HPDE6-E6E7 (cell line): ENCODE measurements around the gene OOSP1.
A peak's percentile ranks its signal among the peaks of the same experiment; 100 is the strongest.
"Not testable (repeated sequence)": the region's sequence is repeated elsewhere in the genome, so short reads cannot be mapped to it uniquely, and the experiment has no call there.

Experiments used
- DNase-seq: peaks from one replicate; pipeline ENCODE4 v3.0.0; 2011; ENCODE audit warnings: missing footprints; ENCODE audit errors: extremely low spot score

The OOSP1 gene

DNA sequence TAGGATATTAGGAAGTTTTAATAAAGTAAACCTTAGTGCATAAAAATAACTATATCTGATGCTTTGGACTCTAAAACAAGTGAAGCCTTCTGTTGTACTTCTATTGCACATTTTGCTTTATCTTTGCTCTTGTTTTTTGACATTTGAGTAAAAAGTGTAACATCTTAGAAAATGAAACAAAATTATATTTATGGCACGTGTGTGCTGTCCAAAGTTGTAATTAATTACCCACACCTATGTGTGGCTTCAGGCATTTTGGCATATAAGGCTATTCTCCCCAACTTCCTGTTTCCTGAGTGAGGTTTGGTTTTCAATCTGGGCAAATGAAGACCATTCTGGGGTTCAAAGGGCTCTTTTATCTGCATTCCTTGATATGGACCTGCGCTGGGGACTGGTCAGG lies at the start of gene OOSP1:
Gene OOSP1 (plus strand): TSS at position 301 of the 400 bp plus-strand sequence. CDS start 23 bp downstream, at position 324.
- DNase-seq: no peak

- DNase-seq: no peak
Observed at GRCh38 chr11:59891781-59892181, 46.5 kb upstream of the OOSP1 start.

DNA sequence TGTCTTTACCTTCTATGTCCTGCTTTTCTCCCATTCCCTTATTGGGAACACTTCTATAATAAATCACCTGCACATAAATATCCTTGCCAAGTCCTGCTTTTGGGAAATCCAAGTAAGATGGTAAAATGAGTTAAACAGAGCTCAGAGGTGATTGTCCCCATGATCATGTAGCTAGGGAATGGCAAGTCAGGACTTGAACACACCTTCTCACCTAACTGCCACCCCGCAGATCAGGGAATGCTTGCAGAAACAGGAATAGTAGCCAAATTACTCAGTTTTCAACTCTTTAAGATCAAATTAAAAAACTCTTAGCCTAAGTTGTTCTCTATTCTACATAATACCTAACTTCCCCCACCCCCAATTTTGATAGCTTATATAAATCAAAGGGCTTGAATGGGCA lies 43.6 kb upstream of the OOSP1 start:
- peak; percentile 27 for DNase-seq

DNA sequence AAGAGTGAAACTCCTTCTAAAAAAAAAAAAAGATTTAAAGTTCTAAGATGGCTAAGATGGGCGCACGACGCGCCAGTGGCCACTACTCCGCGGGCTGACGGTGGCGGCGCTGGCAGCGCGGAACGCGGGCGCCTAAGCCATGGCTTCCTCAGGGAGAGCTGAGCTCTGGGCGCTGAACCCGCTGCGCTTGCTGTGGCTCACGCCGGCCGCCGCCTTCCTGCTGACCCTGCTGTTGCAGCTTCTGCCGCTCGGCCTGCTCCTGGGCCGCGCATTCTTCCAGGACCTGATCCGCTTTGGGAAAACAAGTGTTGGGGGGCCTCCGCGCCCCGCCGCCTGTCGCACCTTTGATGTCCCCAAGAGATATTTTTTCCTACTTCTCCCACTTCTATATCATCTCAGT lies 40.2 kb upstream of the OOSP1 start:
- DNase-seq: no peak

DNA sequence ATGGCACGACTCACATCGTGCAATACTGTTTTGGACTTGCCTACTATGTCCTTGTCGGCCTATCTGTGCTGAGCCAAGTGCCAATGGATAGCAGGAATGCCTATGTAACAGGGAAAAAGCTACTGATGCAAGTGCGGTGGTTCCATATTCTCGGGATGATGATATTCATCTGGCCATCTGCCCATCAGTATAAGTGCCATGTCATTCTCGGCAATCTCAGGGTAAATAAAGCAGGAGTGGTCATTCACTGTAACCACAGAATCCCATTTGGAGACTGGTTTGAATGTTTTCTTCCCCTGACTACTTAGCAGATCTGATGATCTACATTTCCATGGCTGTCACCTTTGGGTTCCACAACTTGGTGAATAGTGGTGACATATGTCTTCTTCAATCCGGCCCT lies 39.6 kb upstream of the OOSP1 start:
- DNase-seq: no peak

DNA sequence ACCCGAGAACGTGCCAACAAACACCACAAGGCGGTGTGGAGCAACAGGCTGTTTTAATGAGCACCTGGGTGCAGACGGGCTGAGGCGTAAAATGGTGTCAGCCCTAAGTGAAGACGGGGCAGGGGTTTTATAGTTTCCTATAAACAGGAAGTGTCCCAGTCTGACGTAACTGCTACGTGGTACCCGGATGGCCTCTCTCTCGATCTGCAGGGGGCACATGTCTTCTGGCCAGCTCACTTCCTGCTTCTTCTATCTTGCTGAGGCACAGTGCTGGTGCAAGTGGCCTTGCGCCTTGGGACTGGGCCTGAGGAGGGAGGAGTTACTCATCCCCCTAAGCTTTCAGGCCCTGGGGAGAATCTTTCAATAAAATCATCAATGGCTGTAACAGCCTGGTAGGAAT lies 38.7 kb upstream of the OOSP1 start:
- no peak for DNase-seq

GRCh38 chr11:59900366-59901126 lies 37.7 kb upstream of the OOSP1 start:
- DNase-seq: no peak

DNA sequence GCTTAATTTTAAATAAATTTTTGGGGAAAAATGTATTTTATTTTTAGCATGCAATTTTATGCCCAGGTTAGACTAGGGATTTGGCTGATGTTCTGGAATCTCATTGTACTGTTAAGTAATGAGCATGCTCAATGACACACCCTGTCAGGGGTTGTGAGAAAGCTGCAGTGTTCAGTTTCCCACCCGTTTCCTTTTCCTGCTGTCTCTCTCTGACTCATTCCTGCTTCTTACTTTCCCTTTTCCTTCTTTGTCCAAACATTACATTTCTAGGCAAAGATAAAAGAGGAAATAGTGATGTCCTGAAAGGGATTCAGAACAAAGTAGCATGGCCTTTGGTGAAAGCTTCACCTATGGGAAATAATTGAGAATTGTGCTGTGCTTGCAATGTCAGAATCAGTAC lies 36.9 kb upstream of the OOSP1 start:
- peak; percentile 71 for DNase-seq

- DNase-seq: not testable (repeated sequence)
Observed at GRCh38 chr11:59903569-59903968, 34.7 kb upstream of the OOSP1 start.

GRCh38 chr11:59918480-59918879 lies 19.8 kb upstream of the OOSP1 start:
- no peak for DNase-seq

DNA sequence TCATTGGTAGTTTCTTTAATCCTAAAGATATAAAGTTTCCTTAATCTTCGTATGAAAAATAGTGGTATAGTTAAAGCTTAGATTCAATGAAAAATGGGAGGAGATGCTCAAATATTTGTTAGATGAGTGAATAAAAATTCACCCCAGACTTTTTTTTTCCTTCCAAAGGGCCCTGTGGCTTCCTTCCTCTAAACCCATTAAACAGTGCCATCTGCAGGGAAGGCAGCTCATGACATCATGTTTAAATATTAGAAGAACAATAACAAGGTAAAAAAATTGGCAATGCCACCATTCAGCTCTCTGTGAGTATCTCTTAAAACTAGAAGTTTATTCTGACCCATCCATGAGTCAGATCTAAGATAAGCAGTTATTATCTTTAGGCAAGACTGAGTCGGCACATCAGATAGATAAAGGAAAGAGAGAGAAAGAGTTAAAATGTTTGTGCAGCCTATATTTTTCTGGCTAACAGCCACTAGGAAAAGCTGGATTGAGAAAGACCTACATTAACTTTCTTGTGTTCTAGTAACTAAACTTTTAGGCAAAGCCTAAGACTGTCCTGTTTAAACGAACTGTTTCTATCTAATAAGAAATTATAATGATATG lies 19.1 kb upstream of the OOSP1 start:
- peak; percentile 16 for DNase-seq

DNA sequence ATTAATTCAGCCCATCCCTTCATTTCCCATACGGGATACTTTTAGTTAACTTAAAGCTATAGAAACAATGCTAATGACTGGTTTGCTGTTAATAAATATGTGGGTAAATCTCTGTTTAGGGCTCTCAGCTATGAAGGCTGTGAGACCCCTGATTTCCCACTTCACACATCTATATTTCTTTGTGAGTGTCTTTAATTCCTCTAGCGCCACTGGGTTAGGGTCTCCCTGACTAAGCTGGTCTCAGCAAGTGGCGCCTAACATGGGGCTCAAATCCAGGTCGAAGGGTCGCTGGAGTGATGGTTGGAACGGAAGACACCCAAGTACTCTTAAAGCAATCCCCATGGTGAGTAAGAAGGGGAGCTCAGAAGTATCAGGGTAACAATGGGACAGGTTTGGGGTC lies 14.4 kb upstream of the OOSP1 start:
- no peak for DNase-seq

DNA sequence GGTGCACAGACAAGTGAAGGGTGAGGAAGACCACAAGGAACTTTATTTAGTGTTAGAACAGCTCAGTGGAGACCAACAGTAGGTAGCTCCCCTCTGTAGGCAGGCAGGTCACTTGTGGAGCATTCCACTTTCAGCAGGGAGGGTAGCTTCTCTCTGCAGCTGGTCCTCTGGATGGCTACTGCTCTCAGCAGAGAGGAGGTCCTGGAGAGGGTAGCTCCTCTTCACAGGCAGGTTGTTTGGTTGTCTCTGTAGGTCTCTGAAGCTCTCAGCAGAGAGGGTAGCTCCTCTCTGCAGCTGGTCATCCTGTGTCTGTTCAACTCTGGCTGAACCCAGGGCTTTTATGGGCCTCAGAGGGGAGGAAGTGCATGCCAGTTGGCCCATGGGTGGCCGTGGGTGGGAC lies 6.5 kb upstream of the OOSP1 start:
- no peak for DNase-seq

- no peak for DNase-seq
Observed at GRCh38 chr11:59938718-59939117, 486 bp downstream of the OOSP1 start.

GRCh38 chr11:59939482-59939881 lies 1.2 kb downstream of the OOSP1 start:
- no peak for DNase-seq

DNA sequence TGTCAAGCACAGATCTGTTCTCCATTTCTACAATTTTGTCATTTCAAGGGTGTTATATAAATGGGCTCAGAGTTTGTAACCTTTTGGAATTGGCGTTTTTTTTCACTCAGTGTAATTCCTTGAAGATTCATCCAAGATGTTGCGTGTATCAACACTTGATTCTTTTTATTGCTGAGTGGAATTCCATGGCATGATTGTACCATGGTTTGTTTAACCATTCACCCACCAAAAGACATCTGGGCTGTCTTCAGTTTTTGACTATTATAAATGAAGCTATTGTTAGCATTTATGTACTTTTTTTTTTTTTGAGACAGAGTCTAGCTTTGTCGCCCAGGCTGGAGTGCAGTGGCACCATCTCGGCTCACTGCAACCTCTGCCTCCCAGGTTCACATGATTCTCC lies 2.9 kb downstream of the OOSP1 start:
- DNase-seq: no peak

- no peak for DNase-seq
Observed at GRCh38 chr11:59943997-59944714, 5.9 kb downstream of the OOSP1 start.

GRCh38 chr11:59944720-59945119 lies 6.5 kb downstream of the OOSP1 start:
- no peak for DNase-seq

DNA sequence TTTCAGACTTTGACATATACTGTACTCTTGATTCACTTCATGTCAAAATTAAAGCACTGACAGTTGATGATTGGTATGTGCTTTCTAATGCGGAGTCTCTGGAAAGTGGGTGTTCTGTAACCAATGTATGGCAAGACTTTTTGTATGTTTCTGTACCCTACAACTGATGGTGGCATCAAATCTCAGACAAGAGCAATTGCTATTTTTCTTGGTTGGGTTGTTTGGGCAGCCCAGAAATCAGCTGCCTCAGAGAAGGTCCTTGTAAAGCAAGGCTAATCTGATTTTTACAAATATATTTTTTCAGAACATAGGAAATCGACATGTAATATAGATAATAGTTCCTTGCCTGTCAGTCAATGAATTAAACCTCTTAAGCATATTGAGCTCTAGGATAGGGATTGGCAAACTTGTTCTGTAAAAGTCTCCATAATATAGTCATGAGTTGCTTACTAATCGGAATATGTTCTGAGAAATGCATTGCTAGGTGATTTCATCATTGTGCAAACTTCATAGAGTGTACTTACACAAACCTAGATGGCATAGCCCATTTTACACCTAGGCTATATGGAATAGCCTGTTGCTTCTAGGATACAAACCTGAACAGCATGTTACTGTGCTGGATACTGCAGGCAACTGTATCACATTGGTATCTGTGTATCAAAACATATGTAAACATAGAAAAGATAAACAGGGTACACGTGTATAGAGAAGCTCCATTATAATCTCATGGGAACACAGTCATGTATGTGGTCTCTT lies 15.4 kb downstream of the OOSP1 start:
- DNase-seq: no peak

DNA sequence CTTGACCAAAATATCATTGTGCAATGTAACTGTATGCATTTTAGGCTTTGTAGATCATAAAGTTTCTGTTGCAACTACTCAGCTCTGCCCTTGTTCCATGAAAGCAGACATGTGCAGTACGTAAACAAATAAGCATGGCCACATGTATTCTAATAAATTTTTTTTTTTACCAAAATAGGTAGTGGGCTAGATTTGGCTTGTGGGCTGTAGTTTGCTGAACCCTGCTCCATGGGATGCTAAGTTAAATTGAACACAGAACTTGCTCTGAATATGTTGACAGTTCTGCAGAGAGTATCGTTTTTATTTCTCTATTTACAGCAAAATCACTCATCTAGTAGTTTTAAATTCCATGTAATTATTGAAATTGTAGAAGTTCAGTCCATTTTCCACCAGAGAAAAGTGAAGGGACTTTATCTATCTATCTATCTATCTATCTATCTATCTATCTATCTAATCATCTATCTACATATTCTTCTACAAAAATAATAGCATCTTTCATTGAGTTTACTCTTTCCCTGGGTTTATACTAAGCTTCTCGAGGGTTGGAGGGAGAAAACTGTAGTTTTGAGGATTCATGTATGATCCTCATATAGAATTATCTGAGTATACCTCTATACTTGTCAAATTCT lies 16.1 kb downstream of the OOSP1 start:
- no peak for DNase-seq

DNA sequence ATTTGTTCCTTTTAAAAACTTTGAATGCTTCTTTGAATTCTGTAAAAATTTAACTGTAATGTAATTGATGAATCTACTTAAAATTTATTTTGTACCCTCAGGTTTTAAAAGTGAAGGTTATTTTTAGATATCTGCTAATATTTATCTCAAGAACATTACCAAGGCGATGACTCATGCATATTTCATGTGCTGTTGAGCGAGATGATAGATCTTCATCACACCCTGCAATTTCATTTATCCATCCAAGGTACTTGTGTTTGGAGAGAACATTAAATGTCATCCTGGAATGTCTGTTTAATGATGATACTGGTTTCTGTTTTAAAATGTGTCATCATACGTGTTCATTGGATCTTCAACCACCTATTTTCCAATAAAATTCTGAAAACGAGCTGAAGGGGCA lies 18.9 kb downstream of the OOSP1 start:
- no peak for DNase-seq
